Kidney (tissue), 14 donors: ENCODE measurements around the gene ECI2. TPM values are rescaled to one million over a fixed set of nuclear protein-coding genes. Genes with fewer than 3 reads are reported as not detected.

ENCODE experiments used
- DNase-seq, 5 donors: peaks; one replicate each; pipeline ENCODE4 v3.0.0-alpha.2; 2013 to 2020
- FAIRE-seq: peaks from 2 replicates; lab custom pipeline; 2012; peaks lifted over from hg19 to GRCh38; lab: Jason Lieb, UNC
- H3K27ac ChIP-seq, 2 donors: one replicate each; pipeline ENCODE4 v1.7.0; 2013; ENCODE audit warnings: low read depth in 2 of 2, low read length in 2 of 2, inconsistent platforms in 1 of 2
- H3K27me3 ChIP-seq: one replicate; pipeline ENCODE4 v1.7.1; 2013; ENCODE audit warnings: low read length, inconsistent platforms; ENCODE audit not compliant: control insufficient read depth, insufficient read depth
- H3K36me3 ChIP-seq, 3 donors: one replicate each; pipeline versions ENCODE4 v1.7.0 to v1.7.1; 2013; ENCODE audit warnings: low read length in 3 of 3, control low read depth in 1 of 3, inconsistent platforms in 1 of 3; ENCODE audit not compliant: insufficient read depth in 3 of 3, control insufficient read depth in 2 of 3
- H3K4me1 ChIP-seq, 3 donors: one replicate each; pipeline versions ENCODE4 v1.7.0 to v1.7.1; 2013; ENCODE audit warnings: low read length in 3 of 3, inconsistent platforms in 1 of 3, low read depth in 1 of 3; ENCODE audit not compliant: control insufficient read depth in 2 of 3, insufficient read depth in 2 of 3
- H3K4me3 ChIP-seq, 3 donors: one replicate each; pipeline versions ENCODE4 v1.7.0 to v1.8.1; 2013; ENCODE audit warnings: low read length in 3 of 3, control low read depth in 1 of 3, inconsistent platforms in 1 of 3
- H3K9ac ChIP-seq, 3 donors: one replicate each; pipeline versions ENCODE4 v1.7.0 to v1.7.1; 2013; ENCODE audit warnings: low read length in 3 of 3, control low read depth in 1 of 3, inconsistent platforms in 1 of 3
- H3K9me3 ChIP-seq, 3 donors: one replicate each; pipeline versions ENCODE4 v1.7.0 to v1.7.1; 2013; ENCODE audit warnings: low read length in 3 of 3, control low read depth in 1 of 3, inconsistent platforms in 1 of 3; ENCODE audit not compliant: control insufficient read depth in 2 of 3, insufficient read depth in 1 of 3
- CTCF ChIP-seq: IDR thresholded peaks from 3 replicates; pipeline ENCODE4 v1.5.1; 2012; ENCODE audit warnings: mild to moderate bottlenecking, moderate library complexity, borderline replicate concordance; ENCODE audit not compliant: insufficient read depth; ENCODE audit errors: extremely low read depth
- intact Hi-C: fragments of 100-400 bp; cut with DNase I; formaldehyde crosslinking; loops from one replicate; pipeline ENCODE4 v1.11.1; 2022
- polyA plus RNA-seq: library from polyadenylated mRNA; stranded (reverse); fragments of 350-450 nt; fragmentation: Illumina TruSeq; extraction: RNeasy Lipid Tissue Mini Kit (QIAGEN cat#74804); gene quantifications from one replicate; pipeline ENCODE4 v1.2.3, GENCODE V29; 2014; ENCODE audit warnings: low read depth, low replicate concordance; ENCODE audit not compliant: insufficient read depth
- total RNA-seq: library from RNA; stranded (reverse); fragmentation: NEBNext Ultra II Directional; extraction: Animal tissue kit (Norgen Biotek cat#: 25700); gene quantifications from one replicate; pipeline ENCODE4 v1.2.1, GENCODE V29; 2021
- donor health status: control.
- donor health status: control.
- donor health status: control.
- donor health status: control.
- donor health status: control.
- donor health status: DM: yes; HTN: yes; CAD: no.
- donor health status: Normal renal cell carcinoma (clear cell type).

Gene ECI2
- total and polyA plus RNA-seq, 2 donors from 2014 or later, result 51.9 to 210 TPM

- H3K27ac ChIP-seq, result no peak overlapping the region
These were observed 26.7 kb downstream of the ECI2 start for GRCh38 chr6:4108561-4109093.

GRCh38 chr6:4107873-4108272 is 27.5 kb downstream of the ECI2 start:
- Histone ChIP-seq H3K27ac (no peak overlapping the region), H3K4me3 (peak overlapping the region in 1 of 3 donors; percentile 37), H3K9ac (no peak overlapping the region), H3K36me3 (no peaks in the 10 kb centered on the region), H3K4me1 (peaks cover 0 to 11% (median 5%) of the 10 kb centered on the region in 3 donors), H3K9me3 (peaks cover 0 to 3% (median 2%) of the 10 kb centered on the region in 3 donors), H3K27me3 (no peaks in the 10 kb centered on the region)
- intact Hi-C loops, result no loop called here
- no peak for TF ChIP-seq CTCF
- DNase-seq (no peak), FAIRE-seq (no peak)

More at GRCh38 chr6:4108561-4109093, 26.7 kb downstream of the ECI2 start:
- DNase-seq, result peak in 1 of 5 donors; percentile 18
- Histone ChIP-seq H3K9me3 (peaks cover 0 to 3% (median 2%) of the 10 kb centered on the region in 3 donors), H3K27me3 (no peaks in the 10 kb centered on the region), H3K4me3 (peak overlapping the region in 2 of 3 donors; percentile 14 to 37), H3K9ac (no peak overlapping the region), H3K36me3 (no peaks in the 10 kb centered on the region), H3K4me1 (peaks cover 0 to 11% (median 5%) of the 10 kb centered on the region in 3 donors)
- no peak for TF ChIP-seq CTCF
- FAIRE-seq, result no peak
- intact Hi-C loops, result no loop called here

- intact Hi-C loops, result no loop called here
- no peak for FAIRE-seq
- peak in 1 of 5 donors; percentile 13 for DNase-seq
- no peak overlapping the region for H3K4me3 ChIP-seq
- no peaks in the 10 kb centered on the region for H3K36me3 ChIP-seq
- H3K27ac ChIP-seq, result no peak overlapping the region
- no peaks in the 10 kb centered on the region for H3K9me3 ChIP-seq
- H3K4me1 ChIP-seq, result peaks cover 0 to 11% (median 5%) of the 10 kb centered on the region in 3 donors
- no peaks in the 10 kb centered on the region for H3K27me3 ChIP-seq
- no peak overlapping the region for H3K9ac ChIP-seq
- no peak for TF ChIP-seq CTCF
These were observed 29.3 kb downstream of the ECI2 start for GRCh38 chr6:4105980-4106536.
